ENCODE results near the gene OR5I1.

The OR5I1 gene

DNA sequence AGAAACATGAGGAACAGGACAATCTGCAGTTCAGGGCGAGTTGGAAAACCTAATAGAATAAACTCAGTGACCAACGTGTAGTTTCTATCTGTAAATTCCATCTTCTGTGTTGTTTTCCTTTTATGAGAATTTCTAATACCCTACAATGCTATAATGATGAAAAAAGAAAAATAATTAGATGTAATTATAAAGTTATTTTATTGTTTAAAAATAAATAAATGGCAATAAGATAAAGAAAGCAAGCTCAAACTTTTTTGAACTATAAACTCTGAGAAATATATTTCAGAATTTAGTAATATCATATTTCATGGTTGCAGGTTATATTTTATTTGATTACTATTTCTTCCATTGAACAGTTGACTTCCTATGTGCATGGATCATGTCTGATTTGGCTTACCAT, at the start of gene OR5I1:
OR5I1 (minus strand) TSS at position 101 of the 400 bp plus-strand sequence; CDS start at position 101, 0 bp downstream.
- TF ChIP-seq, protein P1, sequence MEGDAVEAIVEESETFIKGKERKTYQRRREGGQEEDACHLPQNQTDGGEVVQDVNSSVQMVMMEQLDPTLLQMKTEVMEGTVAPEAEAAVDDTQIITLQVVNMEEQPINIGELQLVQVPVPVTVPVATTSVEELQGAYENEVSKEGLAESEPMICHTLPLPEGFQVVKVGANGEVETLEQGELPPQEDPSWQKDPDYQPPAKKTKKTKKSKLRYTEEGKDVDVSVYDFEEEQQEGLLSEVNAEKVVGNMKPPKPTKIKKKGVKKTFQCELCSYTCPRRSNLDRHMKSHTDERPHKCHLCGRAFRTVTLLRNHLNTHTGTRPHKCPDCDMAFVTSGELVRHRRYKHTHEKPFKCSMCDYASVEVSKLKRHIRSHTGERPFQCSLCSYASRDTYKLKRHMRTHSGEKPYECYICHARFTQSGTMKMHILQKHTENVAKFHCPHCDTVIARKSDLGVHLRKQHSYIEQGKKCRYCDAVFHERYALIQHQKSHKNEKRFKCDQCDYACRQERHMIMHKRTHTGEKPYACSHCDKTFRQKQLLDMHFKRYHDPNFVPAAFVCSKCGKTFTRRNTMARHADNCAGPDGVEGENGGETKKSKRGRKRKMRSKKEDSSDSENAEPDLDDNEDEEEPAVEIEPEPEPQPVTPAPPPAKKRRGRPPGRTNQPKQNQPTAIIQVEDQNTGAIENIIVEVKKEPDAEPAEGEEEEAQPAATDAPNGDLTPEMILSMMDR (IDR thresholded peaks at IDR 0.05; ENCODE audit: extremely low read depth, insufficient read depth, missing control alignments): no peak
- in situ Hi-C loops (cut with MboI; ENCODE audit: low pct_unique_long_range_greater_than_20kb, low sequenced_read_pairs, unreplicated experiment): loop anchor here (25.0 kb wide), 1 partner anchor 851 kb away; no protein-coding TSS in a partner anchor
- DNase-seq (ENCODE audit: low spot score): no peak

DNA sequence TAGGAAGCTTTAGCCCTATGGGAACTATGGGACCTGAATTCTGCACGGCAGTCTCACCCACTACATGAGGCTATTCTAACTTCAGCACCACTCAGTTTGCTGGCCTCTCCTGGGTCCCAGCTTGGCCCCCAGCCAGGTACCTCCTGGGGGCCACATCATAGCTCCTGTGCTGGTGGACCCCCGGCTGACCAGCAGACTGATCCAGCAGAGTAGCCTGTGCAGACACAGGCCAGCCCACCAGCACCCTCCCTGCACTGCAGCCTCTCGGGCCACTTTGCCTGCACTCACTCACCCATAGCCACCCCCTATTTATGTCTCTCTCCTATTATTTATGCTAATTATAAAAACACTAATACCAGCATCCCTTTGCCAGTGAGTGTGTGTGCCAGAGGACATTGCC, 34.7 kb upstream of the OR5I1 start:
- in situ Hi-C loops (cut with MboI; ENCODE audit: low pct_unique_long_range_greater_than_20kb, low sequenced_read_pairs, unreplicated experiment): no loop called here
- DNase-seq (ENCODE audit: low spot score): no peak

DNA sequence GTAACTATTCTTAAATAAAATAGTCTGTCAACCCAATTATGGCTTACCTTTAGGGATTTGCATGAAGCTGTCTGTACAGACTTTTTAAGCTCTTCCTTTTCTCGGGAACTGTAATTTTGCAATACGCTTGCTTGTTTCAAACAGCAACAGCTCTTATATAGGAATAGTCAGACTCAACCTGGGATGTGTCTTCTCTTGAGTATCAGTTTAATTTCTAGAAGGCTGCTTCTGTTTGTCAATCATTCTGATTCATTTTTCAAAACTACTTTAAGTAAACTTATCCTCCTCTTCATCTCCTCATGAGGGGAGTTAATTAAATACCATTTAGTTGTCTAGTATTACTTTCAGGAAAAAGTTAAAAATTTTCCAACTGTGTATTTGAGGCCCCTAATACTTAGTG, 33.6 kb upstream of the OR5I1 start, which contains the start of gene OR10AG1:
OR10AG1 (minus strand) TSS at position 101 of the 400 bp plus-strand sequence; CDS start at position 63, 38 bp downstream.
- in situ Hi-C loops (cut with MboI; ENCODE audit: low pct_unique_long_range_greater_than_20kb, low sequenced_read_pairs, unreplicated experiment): no loop called here
- no peak for DNase-seq (ENCODE audit: low spot score)
- TF ChIP-seq, protein P1 (IDR thresholded peaks at IDR 0.05; ENCODE audit: extremely low read depth, insufficient read depth, missing control alignments): no peak

More for the DNA sequence above, 34.7 kb upstream of the OR5I1 start:
- TF ChIP-seq, protein P1 (IDR thresholded peaks at IDR 0.05; ENCODE audit: extremely low read depth, insufficient read depth, missing control alignments): no peak

DNA sequence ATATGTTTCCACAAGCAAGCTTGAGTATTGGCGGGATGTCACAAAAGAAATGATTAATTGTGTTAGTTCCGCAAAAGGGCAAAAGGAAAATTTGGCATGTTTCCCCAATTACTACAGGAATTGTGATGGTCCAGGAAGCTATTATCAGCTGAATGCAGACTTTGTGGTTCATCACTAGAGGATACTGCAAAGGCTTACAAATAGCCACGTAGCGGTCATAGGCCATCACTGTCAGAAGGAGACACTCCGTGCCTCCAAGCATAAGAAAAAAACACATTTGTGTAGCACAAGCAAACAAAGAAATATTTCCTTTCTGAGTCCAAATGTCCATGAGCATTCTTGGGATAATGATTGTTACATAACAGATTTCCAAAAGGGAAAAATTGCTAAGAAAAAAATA, 31.7 kb upstream of the OR5I1 start:
- no peak for DNase-seq (ENCODE audit: low spot score)
- TF ChIP-seq, protein P1 (IDR thresholded peaks at IDR 0.05; ENCODE audit: extremely low read depth, insufficient read depth, missing control alignments): no peak
- in situ Hi-C loops (cut with MboI; ENCODE audit: low pct_unique_long_range_greater_than_20kb, low sequenced_read_pairs, unreplicated experiment): no loop called here

DNA sequence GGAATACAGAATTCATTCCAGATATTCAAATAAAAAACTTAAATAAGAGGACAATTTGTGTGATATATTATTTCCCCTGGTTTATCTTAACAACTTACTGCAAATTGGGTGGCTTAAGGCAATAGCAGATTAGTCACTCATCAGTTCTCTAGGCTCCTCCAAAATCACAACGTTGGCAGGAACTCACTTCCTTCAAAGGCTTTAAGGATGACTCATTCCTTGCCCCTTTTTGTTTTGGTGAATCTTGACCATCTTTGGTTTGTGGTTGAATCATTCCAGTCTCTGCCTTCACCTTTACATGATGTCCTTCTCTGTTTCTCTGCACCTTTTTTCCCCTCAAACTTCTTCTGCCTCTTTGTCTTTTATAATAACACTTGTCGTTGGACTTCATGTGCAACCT, 30.2 kb upstream of the OR5I1 start:
- TF ChIP-seq, protein P1 (IDR thresholded peaks at IDR 0.05; ENCODE audit: extremely low read depth, insufficient read depth, missing control alignments): no peak
- in situ Hi-C loops (cut with MboI; ENCODE audit: low pct_unique_long_range_greater_than_20kb, low sequenced_read_pairs, unreplicated experiment): no loop called here

DNA sequence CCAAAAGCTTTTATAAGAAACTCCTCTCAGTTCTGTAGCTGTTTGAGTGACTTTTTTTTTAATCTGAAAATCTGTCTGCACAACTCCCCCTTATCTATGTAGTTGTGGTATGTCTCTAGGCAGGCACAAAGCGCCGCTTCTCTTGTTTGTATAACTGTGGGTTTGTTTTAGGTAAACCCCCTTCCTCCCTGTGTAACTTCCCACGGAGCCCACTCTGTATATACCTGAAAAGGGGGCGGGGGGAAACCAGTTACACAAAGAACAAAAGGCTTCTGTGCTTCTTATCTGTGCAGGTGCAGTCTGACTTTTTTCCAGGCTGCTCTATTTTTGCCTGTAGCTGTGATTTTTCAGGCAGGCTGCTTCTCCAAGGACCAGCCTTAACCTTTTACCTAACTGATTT, 20.3 kb upstream of the OR5I1 start:
- TF ChIP-seq, protein P1 (IDR thresholded peaks at IDR 0.05; ENCODE audit: extremely low read depth, insufficient read depth, missing control alignments): no peak
- in situ Hi-C loops (cut with MboI; ENCODE audit: low pct_unique_long_range_greater_than_20kb, low sequenced_read_pairs, unreplicated experiment): no loop called here
- DNase-seq (ENCODE audit: low spot score): no peak

More for the DNA sequence above, 30.2 kb upstream of the OR5I1 start:
- no peak for DNase-seq (ENCODE audit: low spot score)
